GM21360 (cell line): Measurements from ENCODE around the gene ALKBH6.

Experiments
- ATAC-seq: cut with Tn5 transposase; IDR thresholded peaks from one replicate; pipeline ENCODE4 v1.9.1; 2021; ENCODE audit warnings: mild to moderate bottlenecking, moderate library complexity; ENCODE audit not compliant: unreplicated experiment

Gene ALKBH6

GRCh38 chr19:35960432-35960972 lies 53.5 kb downstream of the ALKBH6 start:
- ATAC-seq = no peak

GRCh38 chr19:35959968-35960320 lies 54.1 kb downstream of the ALKBH6 start:
- no peak for ATAC-seq
